ENCODE results near the gene BCR.

Gene BCR

DNA sequence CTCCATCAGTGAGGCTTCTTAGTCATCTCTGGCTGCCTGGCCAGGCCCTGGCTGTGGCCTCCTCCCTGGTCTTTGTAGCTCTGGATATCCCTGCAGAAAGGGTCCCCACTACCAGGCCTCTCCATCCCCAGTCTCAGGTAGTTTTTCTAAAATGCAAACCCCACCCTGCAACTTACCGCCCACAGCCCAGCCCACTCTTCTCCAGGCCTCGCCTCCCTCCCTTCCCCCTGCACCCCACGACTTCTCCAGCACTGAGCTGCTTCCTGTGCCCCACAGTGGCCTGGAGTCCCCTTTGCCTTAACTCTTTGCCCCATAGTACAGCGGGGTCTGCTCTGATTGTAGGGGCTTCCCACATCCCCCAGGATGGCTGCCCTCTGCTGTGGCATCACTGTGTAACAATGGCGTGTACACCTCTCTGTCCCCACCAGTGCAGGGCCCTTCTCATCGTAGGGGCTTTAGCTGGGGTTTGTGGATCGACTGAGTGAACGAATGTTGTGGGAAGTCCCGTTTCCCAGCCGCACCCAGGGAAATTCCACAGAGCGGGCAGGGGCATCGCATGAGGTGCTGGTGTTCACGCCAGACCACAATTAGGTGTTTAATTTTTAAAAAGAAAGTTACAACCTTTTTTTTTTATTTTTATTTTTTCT lies 111.6 kb downstream of the BCR start:
- Histone ChIP-seq H3K18ac (ENCODE audit: low read length) (no peak overlapping the region), H2BK120ac (ENCODE audit: insufficient read depth, low read length, poor library complexity) (peak overlapping the region; percentile 72), H3K27me3 (ENCODE audit: insufficient read depth, low read length) (no peaks in the 10 kb centered on the region), H3K4ac (ENCODE audit: low read depth, low read length) (no peak overlapping the region), H2AFZ (ENCODE audit: insufficient read depth, low read length, poor library complexity) (no peak overlapping the region), H3K9ac (ENCODE audit: low read length) (no peak overlapping the region), H3K27ac (ENCODE audit: low read depth, low read length) (peak overlapping the region; percentile 52), H2AK5ac (ENCODE audit: low read length) (peak overlapping the region; percentile 65), H3K36me3 (ENCODE audit: control insufficient read depth in 1 of 2, insufficient read depth in 2 of 2, low read length in 2 of 2) (peaks cover 71 to 78% of the 10 kb centered on the region in 2 experiments), H3K79me2 (ENCODE audit: control insufficient read depth, insufficient read depth, low read length, poor library complexity) (peaks cover 5% of the 10 kb centered on the region), H4K8ac (ENCODE audit: low read depth, low read length) (peak overlapping the region; percentile 31), H3K4me3 (ENCODE audit: low read depth, low read length) (no peak overlapping the region), H3K14ac (ENCODE audit: low read length) (peak overlapping the region; percentile 45), H4K91ac (ENCODE audit: low read depth, low read length) (peak overlapping the region; percentile 69), H2BK5ac (ENCODE audit: low read depth, low read length, poor library complexity) (peak overlapping the region; percentile 24), H3K23ac (ENCODE audit: low read length) (no peak overlapping the region), H4K12ac (ENCODE audit: low read depth, low read length) (no peak overlapping the region), H3K4me2 (ENCODE audit: low read length) (no peak overlapping the region), H3K9me3 (ENCODE audit: insufficient read depth, low read depth, low read length) (peaks cover 2% of the 10 kb centered on the region), H3K79me1 (ENCODE audit: low read length) (peaks cover 12% of the 10 kb centered on the region), H2BK12ac (ENCODE audit: low read length) (peak overlapping the region; percentile 3), H3K4me1 (ENCODE audit: control insufficient read depth in 1 of 2, insufficient read depth in 2 of 2, low read length in 2 of 2) (peaks cover 27% of the 10 kb centered on the region in 2 experiments)
- peak in 1 of 2 donors; percentile 14 for DNase-seq
- WGBS (ENCODE audit: extremely low coverage, insufficient coverage, insufficient read length): no CpG with 5 or more reads among the region's 13 CpGs

DNA sequence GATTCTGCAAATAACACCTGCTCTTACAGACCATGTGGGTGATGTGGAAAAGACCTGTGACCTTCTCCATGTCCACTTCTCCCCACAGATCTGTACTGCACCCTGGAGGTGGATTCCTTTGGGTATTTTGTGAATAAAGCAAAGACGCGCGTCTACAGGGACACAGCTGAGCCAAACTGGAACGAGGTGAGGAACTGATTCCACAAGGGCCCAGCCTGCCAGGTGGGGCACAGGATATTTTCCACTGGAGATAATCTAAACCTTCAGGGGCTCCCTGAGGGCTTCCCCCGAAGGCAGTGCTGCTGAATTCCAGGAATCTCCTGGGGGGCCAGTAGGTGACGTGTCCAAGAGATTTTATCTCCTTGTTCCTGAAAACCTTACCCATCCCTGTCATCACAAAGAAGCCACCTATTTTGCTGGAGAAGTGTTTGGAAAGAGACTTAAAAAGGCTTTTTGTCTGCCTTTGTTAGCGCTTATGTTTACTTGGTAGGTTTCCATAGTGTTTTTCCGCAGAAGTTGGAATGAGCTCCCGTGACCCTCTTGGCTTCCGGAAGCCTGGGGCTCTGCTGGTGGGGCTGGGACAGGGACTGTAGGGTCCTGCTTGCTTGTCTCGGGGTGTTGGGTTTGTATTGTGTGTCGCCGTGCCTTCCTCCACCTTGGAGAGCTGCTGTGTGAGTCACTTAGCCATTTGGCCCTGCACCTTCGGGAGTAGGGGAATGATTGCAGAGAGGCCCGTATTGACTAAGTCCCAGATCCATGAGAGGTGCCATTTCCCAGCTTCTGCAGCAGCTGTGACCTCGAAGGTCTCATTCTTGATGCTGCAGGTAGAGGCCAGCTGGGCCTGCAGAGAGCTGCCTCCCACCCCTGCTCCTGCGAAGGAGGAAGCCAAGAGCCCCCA lies 112.4 kb downstream of the BCR start:
- no CpG with 5 or more reads among the region's 17 CpGs for WGBS (ENCODE audit: extremely low coverage, insufficient coverage, insufficient read length)
- Histone ChIP-seq H4K12ac (ENCODE audit: low read depth, low read length) (no peak overlapping the region), H3K9ac (ENCODE audit: low read length) (peak overlapping the region; percentile 28), H2BK12ac (ENCODE audit: low read length) (peak overlapping the region; percentile 68), H3K14ac (ENCODE audit: low read length) (peak overlapping the region; percentile 62), H2BK120ac (ENCODE audit: insufficient read depth, low read length, poor library complexity) (peak overlapping the region; percentile 82), H3K4me1 (ENCODE audit: control insufficient read depth in 1 of 2, insufficient read depth in 2 of 2, low read length in 2 of 2) (peaks cover 32 to 33% of the 10 kb centered on the region in 2 experiments), H4K8ac (ENCODE audit: low read depth, low read length) (no peak overlapping the region), H3K9me3 (ENCODE audit: insufficient read depth, low read depth, low read length) (peaks cover 1% of the 10 kb centered on the region), H3K27ac (ENCODE audit: low read depth, low read length) (peak overlapping the region; percentile 78), H3K18ac (ENCODE audit: low read length) (peak overlapping the region; percentile 77), H3K23ac (ENCODE audit: low read length) (no peak overlapping the region), H3K27me3 (ENCODE audit: insufficient read depth, low read length) (no peaks in the 10 kb centered on the region), H3K4me3 (ENCODE audit: low read depth, low read length) (no peak overlapping the region), H2AK5ac (ENCODE audit: low read length) (peak overlapping the region; percentile 24), H3K4ac (ENCODE audit: low read depth, low read length) (peak overlapping the region; percentile 21), H3K36me3 (ENCODE audit: control insufficient read depth in 1 of 2, insufficient read depth in 2 of 2, low read length in 2 of 2) (peaks cover 66 to 75% of the 10 kb centered on the region in 2 experiments), H2BK5ac (ENCODE audit: low read depth, low read length, poor library complexity) (peak overlapping the region; percentile 54), H3K79me1 (ENCODE audit: low read length) (peaks cover 14% of the 10 kb centered on the region), H2AFZ (ENCODE audit: insufficient read depth, low read length, poor library complexity) (no peak overlapping the region), H3K4me2 (ENCODE audit: low read length) (no peak overlapping the region), H3K79me2 (ENCODE audit: control insufficient read depth, insufficient read depth, low read length, poor library complexity) (peaks cover 5% of the 10 kb centered on the region), H4K91ac (ENCODE audit: low read depth, low read length) (peak overlapping the region; percentile 79)
- DNase-seq: peak; percentile 93 to 96

- Histone ChIP-seq H3K27me3 (ENCODE audit: insufficient read depth, low read length) (no peaks in the 10 kb centered on the region), H3K4me1 (ENCODE audit: control insufficient read depth in 1 of 2, insufficient read depth in 2 of 2, low read length in 2 of 2) (peaks cover 34 to 39% of the 10 kb centered on the region in 2 experiments), H3K4me3 (ENCODE audit: low read depth, low read length) (no peak overlapping the region), H2BK120ac (ENCODE audit: insufficient read depth, low read length, poor library complexity) (peak overlapping the region; percentile 82), H4K12ac (ENCODE audit: low read depth, low read length) (no peak overlapping the region), H3K79me2 (ENCODE audit: control insufficient read depth, insufficient read depth, low read length, poor library complexity) (peaks cover 5% of the 10 kb centered on the region), H4K8ac (ENCODE audit: low read depth, low read length) (peak overlapping the region; percentile 56), H3K4me2 (ENCODE audit: low read length) (no peak overlapping the region), H3K27ac (ENCODE audit: low read depth, low read length) (peak overlapping the region; percentile 78), H2AFZ (ENCODE audit: insufficient read depth, low read length, poor library complexity) (no peak overlapping the region), H3K36me3 (ENCODE audit: control insufficient read depth in 1 of 2, insufficient read depth in 2 of 2, low read length in 2 of 2) (peaks cover 56 to 66% of the 10 kb centered on the region in 2 experiments), H3K4ac (ENCODE audit: low read depth, low read length) (peak overlapping the region; percentile 57), H3K23ac (ENCODE audit: low read length) (no peak overlapping the region), H4K91ac (ENCODE audit: low read depth, low read length) (peak overlapping the region; percentile 77), H3K14ac (ENCODE audit: low read length) (peak overlapping the region; percentile 59), H2BK5ac (ENCODE audit: low read depth, low read length, poor library complexity) (peak overlapping the region; percentile 54), H2BK12ac (ENCODE audit: low read length) (peak overlapping the region; percentile 31), H3K79me1 (ENCODE audit: low read length) (peaks cover 14% of the 10 kb centered on the region), H3K9me3 (ENCODE audit: insufficient read depth, low read depth, low read length) (no peaks in the 10 kb centered on the region), H3K9ac (ENCODE audit: low read length) (peak overlapping the region; percentile 14), H2AK5ac (ENCODE audit: low read length) (peak overlapping the region; percentile 29), H3K18ac (ENCODE audit: low read length) (peak overlapping the region; percentile 47)
- no peak for DNase-seq
- WGBS (ENCODE audit: extremely low coverage, insufficient coverage, insufficient read length): no CpG with 5 or more reads among the region's 14 CpGs
Observed at GRCh38 chr22:23293720-23294119, 113.4 kb downstream of the BCR start.

GRCh38 chr22:23294221-23294620 lies 113.9 kb downstream of the BCR start:
- no peak overlapping the region for H2BK5ac ChIP-seq (ENCODE audit: low read depth, low read length, poor library complexity)
- no peak overlapping the region for H4K8ac ChIP-seq (ENCODE audit: low read depth, low read length)
- no peak overlapping the region for H2AK5ac ChIP-seq (ENCODE audit: low read length)
- H3K14ac ChIP-seq (ENCODE audit: low read length): no peak overlapping the region
- H3K27me3 ChIP-seq (ENCODE audit: insufficient read depth, low read length): no peaks in the 10 kb centered on the region
- no peak overlapping the region for H3K4ac ChIP-seq (ENCODE audit: low read depth, low read length)
- DNase-seq: peak; percentile 62 to 77
- H3K18ac ChIP-seq (ENCODE audit: low read length): no peak overlapping the region
- no peak overlapping the region for H4K12ac ChIP-seq (ENCODE audit: low read depth, low read length)
- peaks cover 34 to 41% of the 10 kb centered on the region in 2 experiments for H3K4me1 ChIP-seq (ENCODE audit: control insufficient read depth in 1 of 2, insufficient read depth in 2 of 2, low read length in 2 of 2)
- H3K4me2 ChIP-seq (ENCODE audit: low read length): no peak overlapping the region
- peaks cover 14% of the 10 kb centered on the region for H3K79me1 ChIP-seq (ENCODE audit: low read length)
- H2AFZ ChIP-seq (ENCODE audit: insufficient read depth, low read length, poor library complexity): no peak overlapping the region
- H3K4me3 ChIP-seq (ENCODE audit: low read depth, low read length): no peak overlapping the region
- H4K91ac ChIP-seq (ENCODE audit: low read depth, low read length): no peak overlapping the region
- no peak overlapping the region for H2BK12ac ChIP-seq (ENCODE audit: low read length)
- no peaks in the 10 kb centered on the region for H3K9me3 ChIP-seq (ENCODE audit: insufficient read depth, low read depth, low read length)
- no peak overlapping the region for H3K23ac ChIP-seq (ENCODE audit: low read length)
- no peak overlapping the region for H3K27ac ChIP-seq (ENCODE audit: low read depth, low read length)
- peaks cover 5% of the 10 kb centered on the region for H3K79me2 ChIP-seq (ENCODE audit: control insufficient read depth, insufficient read depth, low read length, poor library complexity)
- peaks cover 53 to 64% of the 10 kb centered on the region in 2 experiments for H3K36me3 ChIP-seq (ENCODE audit: control insufficient read depth in 1 of 2, insufficient read depth in 2 of 2, low read length in 2 of 2)
- no peak overlapping the region for H3K9ac ChIP-seq (ENCODE audit: low read length)
- no CpG with 5 or more reads among the region's 11 CpGs for WGBS (ENCODE audit: extremely low coverage, insufficient coverage, insufficient read length)
- H2BK120ac ChIP-seq (ENCODE audit: insufficient read depth, low read length, poor library complexity): no peak overlapping the region

Data from trophoblast cell (in vitro differentiated cells and primary cell).